Frontal cortex (tissue), 4 donors: ENCODE measurements around the gene UNC5B. TPM values are rescaled to one million over a fixed set of nuclear protein-coding genes. Genes with fewer than 3 reads are reported as not detected.

ENCODE experiments used
- DNase-seq, 2 donors: peaks; one replicate each; pipeline ENCODE4 v3.0.0; 2012; ENCODE audit warnings: low spot score in 2 of 2
- FAIRE-seq: peaks from 2 replicates; lab custom pipeline; 2012; peaks lifted over from hg19 to GRCh38; lab: Jason Lieb, UNC
- total RNA-seq: library from RNA; depleted of rRNA; stranded (reverse); fragments of >200 nt; gene quantifications from one replicate; pipeline ENCODE4 v1.2.3, GENCODE V29; 2014
- donor health status: control.
- donor health status: control.
- donor health status: control.

UNC5B gene
- total RNA-seq, 1 donor from 2014 or later: 2.9 TPM

- FAIRE-seq: no peak
- DNase-seq: no peak
Observed at GRCh38 chr10:71307469-71308085, 95.2 kb downstream of the UNC5B start.

GRCh38 chr10:71308244-71308643 lies 95.9 kb downstream of the UNC5B start:
- FAIRE-seq (no peak), DNase-seq (no peak)

GRCh38 chr10:71308985-71309384 lies 96.6 kb downstream of the UNC5B start:
- FAIRE-seq: no peak

GRCh38 chr10:71309919-71310318 lies 97.5 kb downstream of the UNC5B start:
- DNase-seq: no peak
- FAIRE-seq: no peak

More at GRCh38 chr10:71308985-71309384, 96.6 kb downstream of the UNC5B start:
- no peak for DNase-seq

GRCh38 chr10:71312220-71312619 lies 99.8 kb downstream of the UNC5B start:
- DNase-seq (no peak), FAIRE-seq (no peak)

- FAIRE-seq (no peak), DNase-seq (peak in 1 of 2 donors; percentile 46)
Observed at GRCh38 chr10:71312811-71313789, 100.7 kb downstream of the UNC5B start.

- FAIRE-seq: no peak
- peak; percentile 72 to 79 for DNase-seq
Observed at GRCh38 chr10:71314028-71314693, 101.8 kb downstream of the UNC5B start.

GRCh38 chr10:71314694-71315225 lies 102.4 kb downstream of the UNC5B start:
- no peak for DNase-seq
- FAIRE-seq: no peak

- no peak for DNase-seq
- no peak for FAIRE-seq
Observed at GRCh38 chr10:71316056-71316785, 103.9 kb downstream of the UNC5B start.

- DNase-seq: no peak
- FAIRE-seq: no peak
Observed at GRCh38 chr10:71316786-71317160, 104.4 kb downstream of the UNC5B start.

GRCh38 chr10:71317739-71318138 lies 105.4 kb downstream of the UNC5B start:
- FAIRE-seq: no peak
- DNase-seq: no peak

GRCh38 chr10:71319042-71319799 lies 106.9 kb downstream of the UNC5B start, which contains the start of gene SLC29A3:
Gene SLC29A3 (plus strand): TSS chr10:71319259. CDS start chr10:71319310, 51 bp downstream.
- FAIRE-seq (no peak), DNase-seq (peak; percentile 84 to 86)

- FAIRE-seq: no peak
- no peak for DNase-seq
Observed at GRCh38 chr10:71319800-71320392, 107.5 kb downstream of the UNC5B start.

- no peak for FAIRE-seq
Observed at GRCh38 chr10:71320592-71320991, 108.2 kb downstream of the UNC5B start.

GRCh38 chr10:71321386-71321785 lies 109.0 kb downstream of the UNC5B start:
- FAIRE-seq (no peak), DNase-seq (no peak)

More at GRCh38 chr10:71320592-71320991, 108.2 kb downstream of the UNC5B start:
- no peak for DNase-seq

- no peak for FAIRE-seq
- DNase-seq: no peak
Observed at GRCh38 chr10:71323407-71323806, 111.0 kb downstream of the UNC5B start.

GRCh38 chr10:71324743-71325142 lies 112.4 kb downstream of the UNC5B start:
- DNase-seq: no peak

GRCh38 chr10:71325267-71325666 lies 112.9 kb downstream of the UNC5B start:
- FAIRE-seq (no peak), DNase-seq (no peak)

More at GRCh38 chr10:71324743-71325142, 112.4 kb downstream of the UNC5B start:
- FAIRE-seq: no peak
